HEK293 (cell line): ENCODE data around the gene RPL3.

ENCODE experiments used
- CTCF ChIA-PET: fragments of 350-600 bp; formaldehyde crosslinking; extraction: SDS; loops from one replicate; lab custom pipeline; 2021; ENCODE audit warnings: antibody characterized with exemption; lab: Yijun Ruan, JAX
- POLR2A ChIA-PET: fragments of 300-600 bp; formaldehyde crosslinking; extraction: SDS; loops from one replicate; lab custom pipeline; 2020; ENCODE audit warnings: antibody characterized with exemption, inconsistent platforms; lab: Yijun Ruan, JAX
- H3K27ac ChIP-seq: fragments of 200-500 bp; sonication (Bioruptor generic); 2 replicates; pipeline ENCODE4 v1.5.1; 2014; ENCODE audit warnings: low read depth, low read length, control low read depth, inconsistent platforms; ENCODE audit errors: extremely low read depth
- H3K36me3 ChIP-seq, 2 experiments: fragments of 200-500 bp in 1 of 2; sonication (Bioruptor generic) in 1 of 2; 1 replicate in 1 of 2; 2 replicates in 1 of 2; pipeline ENCODE4 v1.5.1; 2014 to 2017; ENCODE audit warnings: inconsistent platforms in 2 of 2, low read length in 2 of 2; ENCODE audit not compliant: control insufficient read depth in 2 of 2, insufficient read depth in 1 of 2
- H3K4me1 ChIP-seq: fragments of 200-500 bp; sonication (Bioruptor generic); 2 replicates; pipeline ENCODE4 v1.5.1; 2014; ENCODE audit warnings: mild to moderate bottlenecking, low read length, inconsistent platforms; ENCODE audit not compliant: control insufficient read depth, insufficient read depth
- H3K4me3 ChIP-seq: 2 replicates; pipeline ENCODE4 v1.5.1; 2011; ENCODE audit warnings: low read depth, mild to moderate bottlenecking, control low read depth, low read length, moderate library complexity
- H3K9me3 ChIP-seq: fragments of 200-500 bp; sonication (Bioruptor generic); 2 replicates; pipeline ENCODE4 v1.5.1; 2014; ENCODE audit warnings: low read depth, low read length, inconsistent platforms; ENCODE audit not compliant: control insufficient read depth, insufficient read depth
- BCL11A ChIP-seq: fragments of 450-650 bp; formaldehyde crosslinking; IDR thresholded peaks from 2 replicates; pipeline ENCODE4 v1.5.1; 2016; ENCODE audit warnings: low read depth, missing biosample characterization, missing genetic modification characterization
- FEZF1 ChIP-seq: fragments of 450-650 bp; formaldehyde crosslinking; IDR thresholded peaks from 2 replicates; pipeline ENCODE4 v1.5.1; 2016; ENCODE audit warnings: missing biosample characterization, missing genetic modification characterization
- HOXC10 ChIP-seq: sonication (generic); formaldehyde crosslinking; IDR thresholded peaks from 2 replicates; pipeline ENCODE4 v1.8.1; 2023; ENCODE audit warnings: mild to moderate bottlenecking, missing genetic modification reagents
- PATZ1 ChIP-seq: fragments of 450-650 bp; formaldehyde crosslinking; IDR thresholded peaks from 2 replicates; pipeline ENCODE4 v1.5.1; 2016; ENCODE audit warnings: missing biosample characterization, missing genetic modification characterization
- PRDM10 ChIP-seq: fragments of 450-650 bp; formaldehyde crosslinking; IDR thresholded peaks from 2 replicates; pipeline ENCODE4 v1.5.1; 2016; ENCODE audit warnings: missing biosample characterization, missing genetic modification characterization
- ZBTB10 ChIP-seq: fragments of 450-650 bp; formaldehyde crosslinking; IDR thresholded peaks from 2 replicates; pipeline ENCODE4 v1.5.1; 2016; ENCODE audit warnings: missing biosample characterization, missing genetic modification characterization
- ZBTB44 ChIP-seq: fragments of 450-650 bp; IDR thresholded peaks from 2 replicates; pipeline ENCODE4 v1.5.1; 2018; ENCODE audit warnings: missing biosample characterization, mild to moderate bottlenecking, missing genetic modification characterization
- ZBTB48 ChIP-seq: fragments of 450-650 bp; formaldehyde crosslinking; IDR thresholded peaks from 2 replicates; pipeline ENCODE4 v1.5.1; 2016; ENCODE audit warnings: missing biosample characterization, missing genetic modification characterization
- ZBTB6 ChIP-seq: fragments of 450-650 bp; formaldehyde crosslinking; IDR thresholded peaks from 2 replicates; pipeline ENCODE4 v1.5.1; 2017; ENCODE audit warnings: missing biosample characterization, missing genetic modification characterization
- ZFP37 ChIP-seq: fragments of 450-650 bp; formaldehyde crosslinking; IDR thresholded peaks from 2 replicates; pipeline ENCODE4 v1.5.1; 2016; ENCODE audit warnings: missing biosample characterization, missing genetic modification characterization
- ZFP69B ChIP-seq: fragments of 450-650 bp; formaldehyde crosslinking; IDR thresholded peaks from 2 replicates; pipeline ENCODE4 v1.5.1; 2016; ENCODE audit warnings: missing biosample characterization, missing genetic modification characterization
- ZIC2 ChIP-seq: fragments of 450-650 bp; formaldehyde crosslinking; IDR thresholded peaks from 2 replicates; pipeline ENCODE4 v1.5.1; 2016; ENCODE audit warnings: missing biosample characterization, missing genetic modification characterization
- ZNF19 ChIP-seq: fragments of 450-650 bp; formaldehyde crosslinking; IDR thresholded peaks from 2 replicates; pipeline ENCODE4; 2016; ENCODE audit warnings: missing biosample characterization, missing genetic modification characterization, low read depth
- ZNF571 ChIP-seq: fragments of 450-650 bp; formaldehyde crosslinking; IDR thresholded peaks from 2 replicates; pipeline ENCODE4 v1.5.0; 2017; ENCODE audit warnings: missing biosample characterization, missing genetic modification characterization
- ZNF600 ChIP-seq: fragments of 450-650 bp; formaldehyde crosslinking; IDR thresholded peaks from 2 replicates; pipeline ENCODE4 v1.5.1; 2016; ENCODE audit warnings: missing biosample characterization, missing genetic modification characterization
- ZNF692 ChIP-seq: fragments of 450-650 bp; formaldehyde crosslinking; IDR thresholded peaks from 2 replicates; pipeline ENCODE4 v1.5.1; 2016; ENCODE audit warnings: missing biosample characterization, missing genetic modification characterization
- ZNF768 ChIP-seq: fragments of 450-650 bp; formaldehyde crosslinking; IDR thresholded peaks from 2 replicates; pipeline ENCODE4 v1.5.1; 2018; ENCODE audit warnings: missing biosample characterization, mild to moderate bottlenecking, missing genetic modification characterization
- ZNF837 ChIP-seq: fragments of 450-650 bp; formaldehyde crosslinking; IDR thresholded peaks from 2 replicates; pipeline ENCODE4 v1.5.1; 2016; ENCODE audit warnings: missing biosample characterization, missing genetic modification characterization
- ZSCAN23 ChIP-seq: fragments of 450-650 bp; formaldehyde crosslinking; IDR thresholded peaks from 2 replicates; pipeline ENCODE4 v1.5.1; 2016; ENCODE audit warnings: missing biosample characterization, missing genetic modification characterization
- ZSCAN30 ChIP-seq: fragments of 450-650 bp; IDR thresholded peaks from 2 replicates; pipeline ENCODE4 v1.5.1; 2018; ENCODE audit warnings: missing biosample characterization, mild to moderate bottlenecking, missing genetic modification characterization, moderate library complexity

The RPL3 gene

GRCh38 chr22:39290724-39291161, 28.7 kb downstream of the RPL3 start:
- H3K9me3 ChIP-seq, result no peaks in the 10 kb centered on the region
- H3K36me3 ChIP-seq, result no peaks in the 10 kb centered on the region
- no peak overlapping the region for H3K4me3 ChIP-seq
- 0 out of 2 replicates have a peak, but pooled peaks cover 4% of the 10 kb centered on the region for H3K4me1 ChIP-seq
- CTCF ChIA-PET, result interaction anchor here (0.6 to 1.4 kb wide), 7 partner anchors 15 to 174 kb away, joined by 3 to 5 read pairs (median 4); no protein-coding TSS in a partner anchor
- no peak overlapping the region for H3K27ac ChIP-seq
- TF ChIP-seq PATZ1 (tag by site-specific recombination) (peak; percentile 37; the same call in 1 of the 2 replicates), ZNF692 (peak; percentile 86), ZIC2 (peak; percentile 43; the same call in 1 of the 2 replicates), ZFP69B (tag by site-specific recombination) (peak; percentile 95), ZNF19 (tag by site-specific recombination) (no peak), ZNF837 (tag by site-specific recombination) (no peak), ZBTB10 (tag by site-specific recombination) (peak; percentile 15; the same call in 1 of the 2 replicates), ZBTB48 (tag by site-specific recombination) (peak; percentile 72)
- POLR2A ChIA-PET, result interaction anchor here (1.9 kb wide), 1 partner anchor 28 kb away, joined by 10 read pairs; the partner anchor contains the start of gene RPL3

GRCh38 chr22:39289975-39290720, 29.3 kb downstream of the RPL3 start:
- Histone ChIP-seq H3K4me1 (0 out of 2 replicates have a peak, but pooled peaks cover 4% of the 10 kb centered on the region), H3K4me3 (no peak overlapping the region), H3K36me3 (no peaks in the 10 kb centered on the region), H3K9me3 (no peaks in the 10 kb centered on the region), H3K27ac (no peak overlapping the region)
- POLR2A ChIA-PET, result interaction anchor here (1.9 kb wide), 1 partner anchor 29 kb away, joined by 10 read pairs; the partner anchor contains the start of gene RPL3
- CTCF ChIA-PET, result interaction anchor here (0.6 to 1.4 kb wide), 4 partner anchors 16 to 174 kb away, joined by 3 to 4 read pairs (median 4); no protein-coding TSS in a partner anchor
- TF ChIP-seq ZNF571 (tag by site-specific recombination), result no peak
- TF ChIP-seq ZNF768 (tag by site-specific recombination), result 0 out of 2 replicates have a peak, but pooled peaks have one; percentile 31
- no peak for TF ChIP-seq ZSCAN23 (tag by site-specific recombination)
- TF ChIP-seq BCL11A (tag by site-specific recombination), result no peak
- TF ChIP-seq ZBTB44 (tag by site-specific recombination), result no peak
- TF ChIP-seq HOXC10 (CRISPR knock-in tag), result no peak
- no peak for TF ChIP-seq ZFP37
- TF ChIP-seq ZBTB6 (tag by site-specific recombination), result no peak
- TF ChIP-seq FEZF1 (tag by site-specific recombination), result no peak
- no peak for TF ChIP-seq ZNF600
- TF ChIP-seq ZSCAN30 (tag by site-specific recombination), result no peak
- TF ChIP-seq PRDM10, result 0 out of 2 replicates have a peak, but pooled peaks have one; percentile 19
